GM19193 (cell line): ENCODE measurements around the gene GDPGP1.

Experiments used
- POLR2A ChIP-seq: IDR thresholded peaks from 4 replicates; pipeline ENCODE4 v1.6.1; 2011; ENCODE audit not compliant: insufficient read depth, insufficient read length; ENCODE audit errors: extremely low read depth

Gene GDPGP1

DNA sequence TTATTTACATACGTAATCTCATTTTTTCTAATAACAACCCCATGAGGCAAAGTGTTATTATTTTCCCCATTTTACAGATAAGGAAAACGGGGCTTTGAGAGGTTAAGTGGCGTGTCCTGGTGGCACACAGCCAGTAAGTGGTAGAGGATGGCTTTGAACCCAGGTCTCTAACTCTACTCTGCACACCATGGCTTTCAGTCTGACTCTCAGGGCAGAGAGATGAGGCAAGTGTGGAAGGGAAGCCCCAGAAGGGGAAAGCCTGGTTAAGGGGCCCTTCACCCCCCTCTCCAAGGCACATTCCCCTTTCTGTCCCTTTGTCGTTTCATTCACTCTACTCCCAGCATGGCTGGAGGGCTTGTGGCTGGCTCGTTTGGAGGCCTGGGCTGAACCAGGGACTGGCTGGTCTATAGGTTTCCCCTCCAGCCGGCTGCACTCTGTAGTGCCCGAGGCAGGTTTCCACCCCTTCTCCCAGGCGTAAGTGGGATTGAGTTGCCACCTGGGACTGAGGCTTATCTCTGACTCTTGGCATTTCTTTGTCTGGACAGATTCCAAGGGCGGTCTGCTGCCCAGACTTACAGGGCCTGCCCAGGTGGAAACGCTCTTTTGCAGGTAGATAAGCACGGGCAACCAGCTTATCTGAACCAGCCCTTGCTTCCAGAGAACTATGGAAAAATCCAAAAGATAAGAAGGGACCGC is 20.7 kb upstream of the GDPGP1 start:
- no peak for TF ChIP-seq POLR2A

DNA sequence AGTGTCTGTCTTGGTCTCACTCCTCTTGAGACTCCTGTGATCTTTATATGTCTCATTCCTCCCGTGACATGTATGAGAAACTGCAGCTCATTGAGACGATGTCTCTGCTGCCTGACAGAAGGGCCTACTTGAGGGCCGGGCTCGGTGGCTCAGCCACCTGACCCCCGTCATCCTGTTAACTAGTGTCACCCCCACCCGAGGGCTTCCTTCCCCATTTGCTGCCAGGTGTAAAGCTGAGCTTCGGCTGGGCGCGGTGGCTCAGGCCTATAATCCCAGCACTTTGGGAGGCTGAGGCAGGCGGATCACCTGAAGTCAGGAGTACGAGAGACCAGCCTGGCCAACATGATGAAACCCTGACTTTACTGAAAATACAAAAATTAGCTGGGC is 20.2 kb upstream of the GDPGP1 start:
- TF ChIP-seq POLR2A, result no peak

DNA sequence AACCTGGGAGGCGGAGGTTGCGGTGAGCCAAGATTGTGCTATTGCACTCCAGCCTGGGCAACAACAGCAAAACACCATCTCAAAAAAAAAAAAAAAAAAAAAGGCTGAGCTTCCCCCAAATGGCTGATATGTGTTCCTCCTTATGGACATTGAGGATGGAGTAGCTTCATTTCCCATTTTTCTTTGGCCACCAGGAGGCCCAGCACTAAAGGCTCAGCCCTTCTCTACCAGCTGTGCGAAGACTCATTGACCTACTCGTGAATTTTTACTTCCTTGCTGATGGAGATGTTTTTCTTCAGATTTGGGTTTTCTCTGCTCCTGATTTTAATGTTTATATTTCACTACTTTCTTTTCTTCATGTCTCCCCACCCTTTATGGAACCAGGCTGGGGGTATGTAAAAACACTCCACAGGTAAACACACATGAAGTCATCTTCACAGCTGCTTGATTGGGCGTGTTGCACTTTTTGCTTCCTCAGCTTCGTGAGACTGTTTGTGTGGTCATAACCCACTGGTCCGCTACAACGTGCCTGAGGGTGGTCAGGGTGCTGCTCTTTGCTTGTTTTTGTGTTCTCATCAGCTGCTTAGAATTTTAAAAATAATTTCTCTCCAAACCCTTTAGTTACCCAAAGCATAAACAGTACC is 19.3 kb upstream of the GDPGP1 start:
- TF ChIP-seq POLR2A, result no peak

DNA sequence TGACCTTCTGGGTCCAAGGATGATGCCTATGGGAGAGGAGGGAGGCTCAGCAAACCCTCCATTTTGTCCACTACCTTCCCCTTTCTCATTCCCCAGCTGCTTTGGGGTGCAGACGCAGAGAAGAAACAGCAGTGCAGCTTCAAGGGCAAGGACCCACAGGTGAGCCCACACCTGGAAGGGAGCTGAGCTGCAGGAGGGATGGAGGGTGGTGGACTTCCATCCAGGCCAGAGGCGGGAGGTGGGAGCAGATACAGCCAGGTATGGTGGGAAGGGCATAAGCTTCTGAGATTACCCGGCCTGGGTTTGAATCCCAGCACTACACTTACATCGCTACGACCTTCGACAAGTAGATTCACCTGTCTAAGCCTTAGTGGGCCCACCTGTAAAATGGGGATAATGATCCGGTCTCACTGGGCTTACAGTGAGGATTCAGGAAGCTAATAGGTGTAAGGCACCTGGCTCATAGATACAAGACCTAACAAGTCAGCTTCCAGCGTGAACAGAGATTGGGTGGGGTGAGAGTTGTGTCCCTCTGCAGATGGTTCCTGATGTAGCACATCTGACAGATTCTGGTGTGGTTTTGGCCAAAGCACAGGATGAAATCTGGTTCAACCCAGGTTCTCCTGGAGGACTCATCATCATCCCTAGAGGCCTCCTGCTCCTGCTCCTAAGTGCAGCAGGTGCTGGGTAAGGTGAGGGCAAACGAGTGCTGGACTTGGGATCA is 16.2 kb upstream of the GDPGP1 start:
- TF ChIP-seq POLR2A, result no peak

DNA sequence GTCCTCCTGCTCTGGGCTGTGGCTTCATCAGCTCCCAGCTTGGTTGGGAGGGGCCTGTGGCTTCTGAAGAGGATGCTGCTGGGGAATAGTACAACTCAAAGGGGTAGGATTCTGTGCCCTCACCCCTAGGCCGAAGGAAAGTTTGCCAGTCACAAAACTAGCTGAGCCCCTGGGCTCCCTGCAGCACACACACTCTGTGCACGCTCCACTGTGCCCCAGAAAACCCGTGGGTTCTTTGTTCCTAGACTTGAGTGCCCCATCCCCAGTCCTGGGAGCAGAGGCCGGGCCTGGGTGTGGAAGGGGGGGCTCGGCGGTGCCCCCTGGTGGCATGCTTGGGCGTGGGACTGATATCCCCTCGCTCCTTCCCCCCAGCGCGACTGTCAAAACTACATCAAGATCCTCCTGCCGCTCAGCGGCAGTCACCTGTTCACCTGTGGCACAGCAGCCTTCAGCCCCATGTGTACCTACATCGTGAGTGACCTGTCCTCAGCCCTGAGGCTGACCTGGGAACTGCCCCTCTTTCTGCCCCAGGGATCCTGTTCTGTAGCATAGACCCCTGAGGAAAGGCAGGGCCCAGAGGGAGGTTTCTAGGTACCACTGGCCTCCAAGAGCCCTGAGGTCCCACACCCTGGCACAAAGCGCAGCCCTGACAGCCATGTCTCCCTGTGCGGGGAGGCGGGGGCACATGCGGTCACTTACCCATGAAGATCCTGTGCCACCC is 14.4 kb upstream of the GDPGP1 start:
- no peak for TF ChIP-seq POLR2A

DNA sequence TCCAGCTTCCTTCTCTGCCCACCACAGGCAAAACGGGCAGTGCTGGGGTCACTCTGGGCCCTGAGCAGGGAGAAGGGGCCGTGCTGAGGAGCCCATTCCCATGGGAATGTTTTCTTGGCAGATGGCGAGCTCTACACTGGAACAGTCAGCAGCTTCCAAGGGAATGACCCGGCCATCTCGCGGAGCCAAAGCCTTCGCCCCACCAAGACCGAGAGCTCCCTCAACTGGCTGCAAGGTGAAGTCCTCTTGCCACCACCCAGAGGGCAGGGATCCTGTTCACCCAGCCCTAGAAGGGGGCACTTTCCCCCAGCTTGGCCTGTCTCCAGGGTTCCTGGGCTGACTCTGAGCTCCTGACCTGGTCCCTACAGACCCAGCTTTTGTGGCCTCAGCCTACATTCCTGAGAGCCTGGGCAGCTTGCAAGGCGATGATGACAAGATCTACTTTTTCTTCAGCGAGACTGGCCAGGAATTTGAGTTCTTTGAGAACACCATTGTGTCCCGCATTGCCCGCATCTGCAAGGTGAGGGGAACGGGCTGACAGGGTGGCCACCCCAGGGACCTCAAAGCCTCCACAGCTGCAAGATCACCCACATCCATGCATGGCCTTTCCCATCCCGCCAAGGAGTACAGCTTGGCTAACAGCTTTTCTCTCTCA is 12.6 kb upstream of the GDPGP1 start:
- no peak for TF ChIP-seq POLR2A

DNA sequence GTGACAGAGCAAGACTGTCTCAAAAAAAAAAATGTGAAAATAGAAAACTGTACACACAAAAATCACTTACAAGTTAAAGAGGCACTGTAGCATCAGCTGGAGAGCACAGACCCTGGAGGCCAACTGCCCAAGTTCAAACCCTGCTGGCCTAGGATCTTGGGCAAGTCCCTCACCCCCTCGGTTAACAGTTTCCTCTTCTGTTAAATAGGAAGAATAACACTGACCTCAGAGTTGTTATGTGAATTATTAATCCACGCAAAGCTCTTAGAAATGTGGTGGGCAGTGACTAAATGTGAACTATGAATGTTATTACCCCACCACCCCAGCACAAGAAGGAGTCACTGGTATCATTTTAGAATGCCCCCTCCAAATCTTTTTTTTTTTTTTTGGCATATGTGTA is 11.5 kb upstream of the GDPGP1 start:
- TF ChIP-seq POLR2A, result no peak

GRCh38 chr15:90223441-90224165 is 10.4 kb upstream of the GDPGP1 start:
- no peak for TF ChIP-seq POLR2A

GRCh38 chr15:90225047-90225446 is 9.0 kb upstream of the GDPGP1 start:
- no peak for TF ChIP-seq POLR2A

- no peak for TF ChIP-seq POLR2A
Observed at GRCh38 chr15:90225504-90226234, 8.3 kb upstream of the GDPGP1 start.

- no peak for TF ChIP-seq POLR2A
Observed at GRCh38 chr15:90227336-90227735, 6.7 kb upstream of the GDPGP1 start.

DNA sequence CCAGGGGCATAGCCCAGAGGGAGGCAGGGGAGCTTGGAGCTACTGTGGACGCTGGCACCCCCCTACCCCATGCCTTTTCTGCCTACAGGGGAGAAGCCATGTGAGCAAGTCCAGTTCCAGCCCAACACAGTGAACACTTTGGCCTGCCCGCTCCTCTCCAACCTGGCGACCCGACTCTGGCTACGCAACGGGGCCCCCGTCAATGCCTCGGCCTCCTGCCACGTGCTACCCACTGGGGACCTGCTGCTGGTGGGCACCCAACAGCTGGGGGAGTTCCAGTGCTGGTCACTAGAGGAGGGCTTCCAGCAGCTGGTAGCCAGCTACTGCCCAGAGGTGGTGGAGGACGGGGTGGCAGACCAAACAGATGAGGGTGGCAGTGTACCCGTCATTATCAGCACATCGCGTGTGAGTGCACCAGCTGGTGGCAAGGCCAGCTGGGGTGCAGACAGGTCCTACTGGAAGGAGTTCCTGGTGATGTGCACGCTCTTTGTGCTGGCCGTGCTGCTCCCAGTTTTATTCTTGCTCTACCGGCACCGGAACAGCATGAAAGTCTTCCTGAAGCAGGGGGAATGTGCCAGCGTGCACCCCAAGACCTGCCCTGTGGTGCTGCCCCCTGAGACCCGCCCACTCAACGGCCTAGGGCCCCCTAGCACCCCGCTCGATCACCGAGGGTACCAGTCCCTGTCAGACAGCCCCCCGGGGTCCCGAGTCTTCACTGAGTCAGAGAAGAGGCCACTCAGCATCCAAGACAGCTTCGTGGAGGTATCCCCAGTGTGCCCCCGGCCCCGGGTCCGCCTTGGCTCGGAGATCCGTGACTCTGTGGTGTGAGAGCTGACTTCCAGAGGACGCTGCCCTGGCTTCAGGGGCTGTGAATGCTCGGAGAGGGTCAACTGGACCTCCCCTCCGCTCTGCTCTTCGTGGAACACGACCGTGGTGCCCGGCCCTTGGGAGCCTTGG is 5.9 kb upstream of the GDPGP1 start:
- TF ChIP-seq POLR2A, result no peak
